HepG2 (cell line): Measurements from ENCODE around the gene ADGRG1. TPM values are rescaled to one million over a fixed set of nuclear protein-coding genes. Genes with fewer than 3 reads are reported as not detected.

Source experiments
- AGO1 ChIP-seq: fragments of 200-400 bp; formaldehyde crosslinking; IDR thresholded peaks from 2 replicates; pipeline ENCODE4 v1.6.1; 2017; ENCODE audit warnings: mild to moderate bottlenecking, low read depth, low read length, moderate library complexity; ENCODE audit not compliant: poor library complexity, severe bottlenecking
- CHCHD3 ChIP-seq: sonication (generic); formaldehyde crosslinking; IDR thresholded peaks from 2 replicates; pipeline ENCODE4 v1.8.0; 2022; ENCODE audit warnings: mild to moderate bottlenecking, missing genetic modification reagents, moderate library complexity
- FLYWCH1 ChIP-seq: sonication (generic); formaldehyde crosslinking; IDR thresholded peaks from 2 replicates; pipeline ENCODE4 v1.8.1; 2023; ENCODE audit warnings: mild to moderate bottlenecking, missing genetic modification reagents
- POGZ ChIP-seq: sonication (generic); formaldehyde crosslinking; IDR thresholded peaks from 2 replicates; pipeline ENCODE4 v1.4.0; 2020; ENCODE audit warnings: mild to moderate bottlenecking, missing genetic modification reagents
- TAF15 ChIP-seq: fragments of 200-400 bp; formaldehyde crosslinking; IDR thresholded peaks from one replicate; pipeline ENCODE4 v1.6.1; 2018; ENCODE audit warnings: mild to moderate bottlenecking, low read depth, low read length; ENCODE audit not compliant: poor library complexity, severe bottlenecking
- TFDP2 ChIP-seq: sonication (generic); formaldehyde crosslinking; IDR thresholded peaks from 2 replicates; pipeline ENCODE4 v1.4.0; 2020; ENCODE audit warnings: missing genetic modification reagents
- TGIF2 ChIP-seq: IDR thresholded peaks from 2 replicates; pipeline ENCODE4 v1.6.1; 2016; ENCODE audit warnings: control low read depth, missing compliant biosample characterization
- TOE1 ChIP-seq: sonication (generic); formaldehyde crosslinking; IDR thresholded peaks from 2 replicates; pipeline ENCODE4 v1.4.0; 2020; ENCODE audit warnings: mild to moderate bottlenecking, missing genetic modification reagents
- ZBTB42 ChIP-seq: sonication (generic); formaldehyde crosslinking; IDR thresholded peaks from 2 replicates; pipeline ENCODE4 v1.5.0; 2020; ENCODE audit warnings: mild to moderate bottlenecking, missing genetic modification reagents
- ZNF337 ChIP-seq: sonication (generic); formaldehyde crosslinking; IDR thresholded peaks from 2 replicates; pipeline ENCODE4 v1.5.1; 2020; ENCODE audit warnings: missing genetic modification reagents, low read depth, mild to moderate bottlenecking, borderline replicate concordance
- ZNF343 ChIP-seq: sonication (generic); formaldehyde crosslinking; IDR thresholded peaks from 2 replicates; pipeline ENCODE4 v1.4.0; 2020; ENCODE audit warnings: mild to moderate bottlenecking, missing genetic modification reagents
- ZNF557 ChIP-seq: sonication (generic); formaldehyde crosslinking; IDR thresholded peaks from 2 replicates; pipeline ENCODE4 v1.4.0; 2020; ENCODE audit warnings: missing genetic modification reagents
- ZNF563 ChIP-seq: sonication (generic); formaldehyde crosslinking; IDR thresholded peaks from 2 replicates; pipeline ENCODE4 v1.8.0; 2022; ENCODE audit warnings: mild to moderate bottlenecking, moderate library complexity, missing genetic modification reagents
- polyA plus RNA-seq, 8 experiments: library from polyadenylated mRNA; depleted of rRNA in 3 of 8; stranded (reverse) in 7 of 8; unstranded in 1 of 8; fragments of >200 nt; fragmentation: Illumina TruSeq in 4 of 8; extraction: Trizol in 4 of 8; gene quantifications; 2 replicates each; pipeline versions ENCODE4 v1.2.1 to v1.2.3, GENCODE V29; 2011 to 2016; ENCODE audit warnings: low read depth in 4 of 8, missing spikeins in 1 of 8, mixed read lengths in 1 of 8; ENCODE audit not compliant: insufficient read depth in 1 of 8
- total RNA-seq, 5 experiments: library from RNA; depleted of rRNA; stranded (reverse); fragments of >200 nt; fragmentation: Illumina TruSeq; extraction: Trizol; gene quantifications; 2 replicates each; pipeline ENCODE4 v1.2.3, GENCODE V29; 2016; ENCODE audit warnings: low read depth in 1 of 5
- TF ChIP-seq, protein P1 (sequence below): sonication (generic); formaldehyde crosslinking; IDR thresholded peaks from 2 replicates; pipeline ENCODE4 v1.4.0; 2020; ENCODE audit warnings: missing genetic modification reagents, mild to moderate bottlenecking, borderline replicate concordance
- TF ChIP-seq, protein P2 (sequence below): sonication (generic); formaldehyde crosslinking; IDR thresholded peaks from 2 replicates; pipeline ENCODE4 v1.4.0; 2020; ENCODE audit warnings: missing genetic modification reagents
- TF ChIP-seq, protein P3 (sequence below): sonication (generic); formaldehyde crosslinking; IDR thresholded peaks from 2 replicates; pipeline ENCODE4 v1.9.0; 2021; ENCODE audit warnings: mild to moderate bottlenecking, missing genetic modification reagents

Gene ADGRG1
- total and polyA plus RNA-seq, 2 of the 13 experiments (the other 11 are each of a cell fraction or from before 2014, with no cell fraction given), result 2.7 to 5.9 TPM

- TF ChIP-seq ZNF343 (CRISPR knock-in tag), result no peak
- no peak for TF ChIP-seq TOE1 (CRISPR knock-in tag)
- no peak for TF ChIP-seq TGIF2 (CRISPR knock-in tag)
- TF ChIP-seq, protein P1, sequence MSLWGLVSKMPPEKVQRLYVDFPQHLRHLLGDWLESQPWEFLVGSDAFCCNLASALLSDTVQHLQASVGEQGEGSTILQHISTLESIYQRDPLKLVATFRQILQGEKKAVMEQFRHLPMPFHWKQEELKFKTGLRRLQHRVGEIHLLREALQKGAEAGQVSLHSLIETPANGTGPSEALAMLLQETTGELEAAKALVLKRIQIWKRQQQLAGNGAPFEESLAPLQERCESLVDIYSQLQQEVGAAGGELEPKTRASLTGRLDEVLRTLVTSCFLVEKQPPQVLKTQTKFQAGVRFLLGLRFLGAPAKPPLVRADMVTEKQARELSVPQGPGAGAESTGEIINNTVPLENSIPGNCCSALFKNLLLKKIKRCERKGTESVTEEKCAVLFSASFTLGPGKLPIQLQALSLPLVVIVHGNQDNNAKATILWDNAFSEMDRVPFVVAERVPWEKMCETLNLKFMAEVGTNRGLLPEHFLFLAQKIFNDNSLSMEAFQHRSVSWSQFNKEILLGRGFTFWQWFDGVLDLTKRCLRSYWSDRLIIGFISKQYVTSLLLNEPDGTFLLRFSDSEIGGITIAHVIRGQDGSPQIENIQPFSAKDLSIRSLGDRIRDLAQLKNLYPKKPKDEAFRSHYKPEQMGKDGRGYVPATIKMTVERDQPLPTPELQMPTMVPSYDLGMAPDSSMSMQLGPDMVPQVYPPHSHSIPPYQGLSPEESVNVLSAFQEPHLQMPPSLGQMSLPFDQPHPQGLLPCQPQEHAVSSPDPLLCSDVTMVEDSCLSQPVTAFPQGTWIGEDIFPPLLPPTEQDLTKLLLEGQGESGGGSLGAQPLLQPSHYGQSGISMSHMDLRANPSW (CRISPR knock-in tag), result no peak
- TF ChIP-seq ZNF337 (CRISPR knock-in tag), result no peak
- TF ChIP-seq ZNF563 (CRISPR knock-in tag), result no peak
- TF ChIP-seq, protein P2, sequence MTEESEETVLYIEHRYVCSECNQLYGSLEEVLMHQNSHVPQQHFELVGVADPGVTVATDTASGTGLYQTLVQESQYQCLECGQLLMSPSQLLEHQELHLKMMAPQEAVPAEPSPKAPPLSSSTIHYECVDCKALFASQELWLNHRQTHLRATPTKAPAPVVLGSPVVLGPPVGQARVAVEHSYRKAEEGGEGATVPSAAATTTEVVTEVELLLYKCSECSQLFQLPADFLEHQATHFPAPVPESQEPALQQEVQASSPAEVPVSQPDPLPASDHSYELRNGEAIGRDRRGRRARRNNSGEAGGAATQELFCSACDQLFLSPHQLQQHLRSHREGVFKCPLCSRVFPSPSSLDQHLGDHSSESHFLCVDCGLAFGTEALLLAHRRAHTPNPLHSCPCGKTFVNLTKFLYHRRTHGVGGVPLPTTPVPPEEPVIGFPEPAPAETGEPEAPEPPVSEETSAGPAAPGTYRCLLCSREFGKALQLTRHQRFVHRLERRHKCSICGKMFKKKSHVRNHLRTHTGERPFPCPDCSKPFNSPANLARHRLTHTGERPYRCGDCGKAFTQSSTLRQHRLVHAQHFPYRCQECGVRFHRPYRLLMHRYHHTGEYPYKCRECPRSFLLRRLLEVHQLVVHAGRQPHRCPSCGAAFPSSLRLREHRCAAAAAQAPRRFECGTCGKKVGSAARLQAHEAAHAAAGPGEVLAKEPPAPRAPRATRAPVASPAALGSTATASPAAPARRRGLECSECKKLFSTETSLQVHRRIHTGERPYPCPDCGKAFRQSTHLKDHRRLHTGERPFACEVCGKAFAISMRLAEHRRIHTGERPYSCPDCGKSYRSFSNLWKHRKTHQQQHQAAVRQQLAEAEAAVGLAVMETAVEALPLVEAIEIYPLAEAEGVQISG (CRISPR knock-in tag), result peak; percentile 27; the same call in 1 of the 2 replicates
- no peak for TF ChIP-seq POGZ
- no peak for TF ChIP-seq TFDP2 (CRISPR knock-in tag)
- TF ChIP-seq, protein P3, sequence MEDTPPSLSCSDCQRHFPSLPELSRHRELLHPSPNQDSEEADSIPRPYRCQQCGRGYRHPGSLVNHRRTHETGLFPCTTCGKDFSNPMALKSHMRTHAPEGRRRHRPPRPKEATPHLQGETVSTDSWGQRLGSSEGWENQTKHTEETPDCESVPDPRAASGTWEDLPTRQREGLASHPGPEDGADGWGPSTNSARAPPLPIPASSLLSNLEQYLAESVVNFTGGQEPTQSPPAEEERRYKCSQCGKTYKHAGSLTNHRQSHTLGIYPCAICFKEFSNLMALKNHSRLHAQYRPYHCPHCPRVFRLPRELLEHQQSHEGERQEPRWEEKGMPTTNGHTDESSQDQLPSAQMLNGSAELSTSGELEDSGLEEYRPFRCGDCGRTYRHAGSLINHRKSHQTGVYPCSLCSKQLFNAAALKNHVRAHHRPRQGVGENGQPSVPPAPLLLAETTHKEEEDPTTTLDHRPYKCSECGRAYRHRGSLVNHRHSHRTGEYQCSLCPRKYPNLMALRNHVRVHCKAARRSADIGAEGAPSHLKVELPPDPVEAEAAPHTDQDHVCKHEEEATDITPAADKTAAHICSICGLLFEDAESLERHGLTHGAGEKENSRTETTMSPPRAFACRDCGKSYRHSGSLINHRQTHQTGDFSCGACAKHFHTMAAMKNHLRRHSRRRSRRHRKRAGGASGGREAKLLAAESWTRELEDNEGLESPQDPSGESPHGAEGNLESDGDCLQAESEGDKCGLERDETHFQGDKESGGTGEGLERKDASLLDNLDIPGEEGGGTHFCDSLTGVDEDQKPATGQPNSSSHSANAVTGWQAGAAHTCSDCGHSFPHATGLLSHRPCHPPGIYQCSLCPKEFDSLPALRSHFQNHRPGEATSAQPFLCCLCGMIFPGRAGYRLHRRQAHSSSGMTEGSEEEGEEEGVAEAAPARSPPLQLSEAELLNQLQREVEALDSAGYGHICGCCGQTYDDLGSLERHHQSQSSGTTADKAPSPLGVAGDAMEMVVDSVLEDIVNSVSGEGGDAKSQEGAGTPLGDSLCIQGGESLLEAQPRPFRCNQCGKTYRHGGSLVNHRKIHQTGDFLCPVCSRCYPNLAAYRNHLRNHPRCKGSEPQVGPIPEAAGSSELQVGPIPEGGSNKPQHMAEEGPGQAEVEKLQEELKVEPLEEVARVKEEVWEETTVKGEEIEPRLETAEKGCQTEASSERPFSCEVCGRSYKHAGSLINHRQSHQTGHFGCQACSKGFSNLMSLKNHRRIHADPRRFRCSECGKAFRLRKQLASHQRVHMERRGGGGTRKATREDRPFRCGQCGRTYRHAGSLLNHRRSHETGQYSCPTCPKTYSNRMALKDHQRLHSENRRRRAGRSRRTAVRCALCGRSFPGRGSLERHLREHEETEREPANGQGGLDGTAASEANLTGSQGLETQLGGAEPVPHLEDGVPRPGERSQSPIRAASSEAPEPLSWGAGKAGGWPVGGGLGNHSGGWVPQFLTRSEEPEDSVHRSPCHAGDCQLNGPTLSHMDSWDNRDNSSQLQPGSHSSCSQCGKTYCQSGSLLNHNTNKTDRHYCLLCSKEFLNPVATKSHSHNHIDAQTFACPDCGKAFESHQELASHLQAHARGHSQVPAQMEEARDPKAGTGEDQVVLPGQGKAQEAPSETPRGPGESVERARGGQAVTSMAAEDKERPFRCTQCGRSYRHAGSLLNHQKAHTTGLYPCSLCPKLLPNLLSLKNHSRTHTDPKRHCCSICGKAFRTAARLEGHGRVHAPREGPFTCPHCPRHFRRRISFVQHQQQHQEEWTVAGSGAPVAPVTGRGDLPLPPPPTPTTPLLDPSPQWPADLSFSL (CRISPR knock-in tag), result no peak
- no peak for TF ChIP-seq CHCHD3 (CRISPR knock-in tag)
- no peak for TF ChIP-seq ZBTB42 (CRISPR knock-in tag)
- no peak for TF ChIP-seq AGO1
- no peak for TF ChIP-seq FLYWCH1
- no peak for TF ChIP-seq ZNF557
- no peak for TF ChIP-seq TAF15
Measured at GRCh38 chr16:57624044-57624688, 4.3 kb upstream of the ADGRG1 start (continued).
